C4-2B (cell line): ENCODE data around the gene B4GALNT1.
A peak's percentile ranks its signal among the peaks of the same experiment; 100 is the strongest.

Experiments
- CTCF ChIP-seq: fragments of 450-650 bp; conservative IDR thresholded peaks from 2 replicates; pipeline ENCODE4 v1.5.1; 2017; ENCODE audit warnings: mild to moderate bottlenecking
- ZFX ChIP-seq: fragments of 450-650 bp; IDR thresholded peaks from 2 replicates; pipeline ENCODE4 v1.6.1; 2017

GRCh38 chr12:57621497-57622292 lies 11.3 kb downstream of the B4GALNT1 start:
- TF ChIP-seq CTCF = peak; percentile 95
- TF ChIP-seq ZFX = no peak
